HepG2 (cell line): ENCODE measurements around the gene PHKA2. TPM values are rescaled to one million over a fixed set of nuclear protein-coding genes. Genes with fewer than 3 reads are reported as not detected.
A peak's percentile ranks its signal among the peaks of the same experiment; 100 is the strongest.

Experiments
- ATAC-seq: fragments of 200-7000 bp; cut with Tn5 transposase; 3 replicates; pipeline ENCODE4 v1.9.1; 2020; ENCODE audit warnings: mild to moderate bottlenecking, moderate library complexity
- BruUV-seq: library from RNA; stranded (reverse); fragments of 400-500 nt; replicated peaks from 2 replicates; lab custom pipeline; 2021; lab: Mats Ljungman, UMichigan
- CTCF ChIA-PET: fragments of 300-600 bp; formaldehyde crosslinking; extraction: SDS; loops from one replicate; lab custom pipeline; 2021; ENCODE audit warnings: low total read pairs, inconsistent platforms, low intra/inter-chr PET ratio; lab: Yijun Ruan, JAX
- POLR2A ChIA-PET: fragments of 350-600 bp; sonication (Branson Sonifier 250); formaldehyde crosslinking; loops from one replicate; lab custom pipeline; 2020; ENCODE audit warnings: antibody characterized with exemption, inconsistent platforms; lab: Yijun Ruan, JAX
- DNase-seq: peaks from one replicate; pipeline ENCODE4 v3.0.0-alpha.2; 2015; ENCODE audit warnings: low spot score
- FAIRE-seq: peaks from 3 replicates; lab custom pipeline; 2011; peaks lifted over from hg19 to GRCh38; lab: Jason Lieb, UNC
- H2AFZ ChIP-seq: one replicate; pipeline ENCODE4 v1.6.1; 2011; ENCODE audit warnings: low read length, inconsistent platforms
- H3K27ac ChIP-seq: fragments of 300-600 bp; 3 replicates; pipeline ENCODE4 v1.8.0; 2011; ENCODE audit warnings: mixed run types, mild to moderate bottlenecking, mixed read lengths, low read length, inconsistent platforms; ENCODE audit not compliant: insufficient read depth; ENCODE audit errors: extremely low read length
- H3K27me3 ChIP-seq, 2 experiments: fragments of 200-600 bp in 1 of 2; 2 replicates in 1 of 2; 3 replicates in 1 of 2; pipeline versions ENCODE4 v1.6.0 to v1.8.0; 2011; ENCODE audit warnings: low read length in 2 of 2, mild to moderate bottlenecking in 2 of 2, moderate library complexity in 2 of 2, inconsistent platforms in 1 of 2; ENCODE audit not compliant: insufficient read depth in 2 of 2, control insufficient read depth in 1 of 2
- H3K36me3 ChIP-seq, 2 experiments: fragments of 200-600 bp in 1 of 2; replicated peaks in 1 of 2; 2 replicates in 1 of 2; 3 replicates in 1 of 2; pipeline versions ENCODE4 v1.5.1 to v1.8.0; 2011; ENCODE audit warnings: low read length in 2 of 2, inconsistent platforms in 1 of 2; ENCODE audit not compliant: insufficient read depth in 2 of 2, control insufficient read depth in 1 of 2
- H3K4me1 ChIP-seq: 2 replicates; pipeline ENCODE4 v1.5.1; 2012; ENCODE audit warnings: low read length, inconsistent platforms; ENCODE audit not compliant: insufficient read depth
- H3K4me2 ChIP-seq: 2 replicates; pipeline ENCODE4 v1.6.0; 2011; ENCODE audit warnings: low read depth, low read length, inconsistent platforms
- H3K4me3 ChIP-seq, 3 experiments: fragments of 200-600 bp in 1 of 3; sonication (generic), shearing (Covaris generic) in 1 of 3; replicated peaks in 1 of 3; 2 replicates each; pipeline ENCODE4 v1.5.1; 2011 to 2016; ENCODE audit warnings: low read length in 3 of 3, inconsistent platforms in 2 of 3, low read depth in 2 of 3, mild to moderate bottlenecking in 2 of 3, control low read depth in 1 of 3, mixed read lengths in 1 of 3; ENCODE audit not compliant: insufficient read depth in 1 of 3
- H3K79me2 ChIP-seq: one replicate; pipeline ENCODE4 v1.6.1; 2011; ENCODE audit warnings: low read length, inconsistent platforms; ENCODE audit not compliant: insufficient read depth
- H3K9ac ChIP-seq: 2 replicates; pipeline ENCODE4 v1.6.0; 2011; ENCODE audit warnings: mild to moderate bottlenecking, low read depth, low read length, inconsistent platforms; ENCODE audit not compliant: insufficient read depth
- H3K9me3 ChIP-seq: 2 replicates; pipeline ENCODE4 v1.5.1; 2012; ENCODE audit warnings: mild to moderate bottlenecking, low read length
- H4K20me1 ChIP-seq: 2 replicates; pipeline ENCODE4 v1.6.0; 2011; ENCODE audit warnings: inconsistent platforms, mild to moderate bottlenecking, low read length, moderate library complexity; ENCODE audit not compliant: insufficient read depth
- AGO1 ChIP-seq: fragments of 200-400 bp; formaldehyde crosslinking; IDR thresholded peaks from 2 replicates; pipeline ENCODE4 v1.6.1; 2017; ENCODE audit warnings: mild to moderate bottlenecking, low read depth, low read length, moderate library complexity; ENCODE audit not compliant: poor library complexity, severe bottlenecking
- BORCS8-MEF2B ChIP-seq: sonication (generic); formaldehyde crosslinking; IDR thresholded peaks from 2 replicates; pipeline ENCODE4 v1.8.0; 2022; ENCODE audit warnings: mild to moderate bottlenecking, missing genetic modification reagents
- HNF4A ChIP-seq: sonication (generic); formaldehyde crosslinking; IDR thresholded peaks from 2 replicates; pipeline ENCODE4 v1.4.0; 2020; ENCODE audit warnings: missing genetic modification reagents
- NR2C2 ChIP-seq: sonication (generic); formaldehyde crosslinking; IDR thresholded peaks from 2 replicates; pipeline ENCODE4 v1.4.0; 2020; ENCODE audit warnings: missing genetic modification reagents, mild to moderate bottlenecking, moderate library complexity, borderline replicate concordance
- RAD21 ChIP-seq: fragments of 450-650 bp; formaldehyde crosslinking; IDR thresholded peaks from 2 replicates; pipeline ENCODE4 v1.5.0; 2020; ENCODE audit warnings: mild to moderate bottlenecking
- SRY ChIP-seq: sonication (generic); formaldehyde crosslinking; IDR thresholded peaks from 2 replicates; pipeline ENCODE4 v1.8.0; 2022; ENCODE audit warnings: mild to moderate bottlenecking, missing genetic modification reagents
- TMF1 ChIP-seq: sonication (generic); formaldehyde crosslinking; IDR thresholded peaks from 2 replicates; pipeline ENCODE4 v1.8.1; 2022; ENCODE audit warnings: low read depth, missing genetic modification reagents
- ZFP91 ChIP-seq: sonication (generic); formaldehyde crosslinking; IDR thresholded peaks from 2 replicates; pipeline ENCODE4 v1.9.0; 2022; ENCODE audit warnings: missing genetic modification reagents, mild to moderate bottlenecking, borderline replicate concordance
- ZNF160 ChIP-seq: sonication (generic); formaldehyde crosslinking; IDR thresholded peaks from 2 replicates; pipeline ENCODE4 v1.8.0; 2022; ENCODE audit warnings: mild to moderate bottlenecking, inconsistent platforms, missing genetic modification reagents
- WGBS: methylation state at CpG from one replicate; pipeline ENCODE4 v1.1.6; 2017; ENCODE audit warnings: low lambda C conversion rate; 5-methylcytosine and 5-hydroxymethylcytosine counted together
- in situ Hi-C: cut with HindIII; loops from 2 replicates; pipeline ENCODE4 v1.10.0; 2017; ENCODE audit warnings: low pct_unique_long_range_greater_than_20kb; ENCODE audit not compliant: extremely low pct_ligation_motif_present
- intact Hi-C: fragments of 100-400 bp; cut with micrococcal nuclease; formaldehyde crosslinking; loops from one replicate; pipeline ENCODE4 v1.10.0; 2022; ENCODE audit not compliant: unreplicated experiment
- polyA plus RNA-seq, 8 experiments: library from polyadenylated mRNA; depleted of rRNA in 3 of 8; stranded (reverse) in 7 of 8; unstranded in 1 of 8; fragments of >200 nt; fragmentation: Illumina TruSeq in 4 of 8; extraction: Trizol in 4 of 8; gene quantifications; 2 replicates each; pipeline versions ENCODE4 v1.2.1 to v1.2.3, GENCODE V29; 2011 to 2016; ENCODE audit warnings: low read depth in 4 of 8, missing spikeins in 1 of 8, mixed read lengths in 1 of 8; ENCODE audit not compliant: insufficient read depth in 1 of 8
- total RNA-seq, 5 experiments: library from RNA; depleted of rRNA; stranded (reverse); fragments of >200 nt; fragmentation: Illumina TruSeq; extraction: Trizol; gene quantifications; 2 replicates each; pipeline ENCODE4 v1.2.3, GENCODE V29; 2016; ENCODE audit warnings: low read depth in 1 of 5
- TF ChIP-seq, protein P1 (sequence below): sonication (generic); formaldehyde crosslinking; IDR thresholded peaks from 2 replicates; pipeline ENCODE4 v1.4.0; 2020; ENCODE audit warnings: low read depth, missing genetic modification reagents
- TF ChIP-seq, protein P2 (sequence below): sonication (generic); formaldehyde crosslinking; IDR thresholded peaks from 2 replicates; pipeline ENCODE4 v1.4.0; 2020; ENCODE audit warnings: missing genetic modification reagents

The PHKA2 gene
- total and polyA plus RNA-seq, 2 of the 13 experiments (the other 11 are each of a cell fraction or from before 2014, with no cell fraction given), result 20.5 to 273 TPM

DNA sequence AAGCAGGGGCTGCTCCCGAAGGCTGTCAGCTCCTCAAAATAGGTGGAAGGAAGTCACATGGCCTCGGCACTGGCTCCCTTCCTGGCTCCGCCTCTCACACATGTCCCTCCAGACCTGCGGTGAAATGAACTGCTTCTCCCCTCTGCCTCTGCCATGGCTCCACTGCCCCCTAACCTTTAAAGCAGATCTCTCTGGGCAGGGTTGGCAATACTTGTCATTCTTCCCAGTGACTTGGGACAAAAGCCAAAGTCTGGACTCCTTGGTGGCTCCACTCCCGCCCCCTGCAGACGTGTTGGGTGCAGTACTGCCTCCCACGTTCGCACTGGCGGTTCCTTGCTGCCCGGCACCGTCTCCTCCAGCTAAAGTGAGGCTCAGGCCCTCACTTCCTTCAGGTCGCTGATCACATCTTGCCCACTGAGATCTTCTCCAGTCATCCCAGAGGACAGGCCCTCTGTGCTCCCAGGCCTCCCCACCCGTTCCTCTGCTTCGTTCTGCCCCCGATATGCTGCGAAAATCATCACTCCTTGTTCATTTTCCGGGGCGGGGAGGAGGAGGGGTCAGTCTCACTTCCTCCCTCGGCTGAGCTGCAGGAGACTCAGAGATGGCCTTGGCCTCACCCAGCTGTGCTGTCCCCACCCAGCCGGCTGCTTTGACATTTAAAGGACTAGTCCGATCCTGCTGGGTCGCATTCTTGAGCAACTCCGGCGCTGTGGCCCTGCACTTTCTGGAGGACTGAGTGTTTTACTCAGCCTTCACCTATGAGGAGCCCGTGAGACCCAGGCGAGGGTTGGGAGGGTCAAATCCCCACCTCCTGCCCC, 97.4 kb downstream of the PHKA2 start:
- WGBS, result 4% methylated on average over 13 of the region's 26 CpGs
- in situ Hi-C loops (loop anchor here (10.0 to 25.0 kb wide), 2 partner anchors 274 to 492 kb away; no protein-coding TSS in a partner anchor), intact Hi-C loops (loop anchor here (5.0 kb wide), 2 partner anchors 209 to 494 kb away; no protein-coding TSS in a partner anchor)
- H4K20me1 ChIP-seq, result no peaks in the 10 kb centered on the region
- ChIA-PET CTCF (no interaction called here), POLR2A (no interaction called here)
- peak; percentile 52 for ATAC-seq
- H3K9me3 ChIP-seq, result no peaks in the 10 kb centered on the region
- H3K4me2 ChIP-seq, result peak overlapping the region; percentile 81
- no peaks in the 10 kb centered on the region for H3K79me2 ChIP-seq
- peaks cover 39% of the 10 kb centered on the region for H3K4me1 ChIP-seq
- H3K36me3 ChIP-seq, result no peaks in the 10 kb centered on the region
- FAIRE-seq, result no peak
- H3K4me3 ChIP-seq, result peak overlapping the region in 2 of 3 experiments; percentile 39 to 59; a peak in 4 of 6 replicates
- peak overlapping the region; percentile 15; the same call in 1 of the 2 replicates for H3K9ac ChIP-seq
- no peaks in the 10 kb centered on the region for H3K27me3 ChIP-seq
- no TSS peak for BruUV-seq
- peak; percentile 22 for DNase-seq
- no peak overlapping the region for H3K27ac ChIP-seq
- no peak overlapping the region for H2AFZ ChIP-seq
- TF ChIP-seq BORCS8-MEF2B (CRISPR knock-in tag) (0 out of 2 replicates have a peak, but pooled peaks have one; percentile 22), RAD21 (0 out of 2 replicates have a peak, but pooled peaks have one; percentile 8), HNF4A (CRISPR knock-in tag) (no peak), TMF1 (CRISPR knock-in tag) (no peak), ZNF160 (CRISPR knock-in tag) (0 out of 2 replicates have a peak, but pooled peaks have one; percentile 24), SRY (CRISPR knock-in tag) (peak; percentile 67; the same call in 1 of the 2 replicates), NR2C2 (CRISPR knock-in tag) (0 out of 2 replicates have a peak, but pooled peaks have one; percentile 38), ZFP91 (CRISPR knock-in tag) (peak; percentile 46), AGO1 (peak; percentile 61)
- TF ChIP-seq, protein P1, sequence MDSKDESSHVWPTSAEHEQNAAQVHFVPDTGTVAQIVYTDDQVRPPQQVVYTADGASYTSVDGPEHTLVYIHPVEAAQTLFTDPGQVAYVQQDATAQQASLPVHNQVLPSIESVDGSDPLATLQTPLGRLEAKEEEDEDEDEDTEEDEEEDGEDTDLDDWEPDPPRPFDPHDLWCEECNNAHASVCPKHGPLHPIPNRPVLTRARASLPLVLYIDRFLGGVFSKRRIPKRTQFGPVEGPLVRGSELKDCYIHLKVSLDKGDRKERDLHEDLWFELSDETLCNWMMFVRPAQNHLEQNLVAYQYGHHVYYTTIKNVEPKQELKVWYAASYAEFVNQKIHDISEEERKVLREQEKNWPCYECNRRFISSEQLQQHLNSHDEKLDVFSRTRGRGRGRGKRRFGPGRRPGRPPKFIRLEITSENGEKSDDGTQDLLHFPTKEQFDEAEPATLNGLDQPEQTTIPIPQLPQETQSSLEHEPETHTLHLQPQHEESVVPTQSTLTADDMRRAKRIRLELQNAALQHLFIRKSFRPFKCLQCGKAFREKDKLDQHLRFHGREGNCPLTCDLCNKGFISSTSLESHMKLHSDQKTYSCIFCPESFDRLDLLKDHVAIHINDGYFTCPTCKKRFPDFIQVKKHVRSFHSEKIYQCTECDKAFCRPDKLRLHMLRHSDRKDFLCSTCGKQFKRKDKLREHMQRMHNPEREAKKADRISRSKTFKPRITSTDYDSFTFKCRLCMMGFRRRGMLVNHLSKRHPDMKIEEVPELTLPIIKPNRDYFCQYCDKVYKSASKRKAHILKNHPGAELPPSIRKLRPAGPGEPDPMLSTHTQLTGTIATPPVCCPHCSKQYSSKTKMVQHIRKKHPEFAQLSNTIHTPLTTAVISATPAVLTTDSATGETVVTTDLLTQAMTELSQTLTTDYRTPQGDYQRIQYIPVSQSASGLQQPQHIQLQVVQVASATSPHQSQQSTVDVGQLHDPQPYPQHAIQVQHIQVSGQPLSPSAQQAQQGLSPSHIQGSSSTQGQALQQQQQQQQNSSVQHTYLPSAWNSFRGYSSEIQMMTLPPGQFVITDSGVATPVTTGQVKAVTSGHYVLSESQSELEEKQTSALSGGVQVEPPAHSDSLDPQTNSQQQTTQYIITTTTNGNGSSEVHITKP (CRISPR knock-in tag), result no peak
- TF ChIP-seq, protein P2, sequence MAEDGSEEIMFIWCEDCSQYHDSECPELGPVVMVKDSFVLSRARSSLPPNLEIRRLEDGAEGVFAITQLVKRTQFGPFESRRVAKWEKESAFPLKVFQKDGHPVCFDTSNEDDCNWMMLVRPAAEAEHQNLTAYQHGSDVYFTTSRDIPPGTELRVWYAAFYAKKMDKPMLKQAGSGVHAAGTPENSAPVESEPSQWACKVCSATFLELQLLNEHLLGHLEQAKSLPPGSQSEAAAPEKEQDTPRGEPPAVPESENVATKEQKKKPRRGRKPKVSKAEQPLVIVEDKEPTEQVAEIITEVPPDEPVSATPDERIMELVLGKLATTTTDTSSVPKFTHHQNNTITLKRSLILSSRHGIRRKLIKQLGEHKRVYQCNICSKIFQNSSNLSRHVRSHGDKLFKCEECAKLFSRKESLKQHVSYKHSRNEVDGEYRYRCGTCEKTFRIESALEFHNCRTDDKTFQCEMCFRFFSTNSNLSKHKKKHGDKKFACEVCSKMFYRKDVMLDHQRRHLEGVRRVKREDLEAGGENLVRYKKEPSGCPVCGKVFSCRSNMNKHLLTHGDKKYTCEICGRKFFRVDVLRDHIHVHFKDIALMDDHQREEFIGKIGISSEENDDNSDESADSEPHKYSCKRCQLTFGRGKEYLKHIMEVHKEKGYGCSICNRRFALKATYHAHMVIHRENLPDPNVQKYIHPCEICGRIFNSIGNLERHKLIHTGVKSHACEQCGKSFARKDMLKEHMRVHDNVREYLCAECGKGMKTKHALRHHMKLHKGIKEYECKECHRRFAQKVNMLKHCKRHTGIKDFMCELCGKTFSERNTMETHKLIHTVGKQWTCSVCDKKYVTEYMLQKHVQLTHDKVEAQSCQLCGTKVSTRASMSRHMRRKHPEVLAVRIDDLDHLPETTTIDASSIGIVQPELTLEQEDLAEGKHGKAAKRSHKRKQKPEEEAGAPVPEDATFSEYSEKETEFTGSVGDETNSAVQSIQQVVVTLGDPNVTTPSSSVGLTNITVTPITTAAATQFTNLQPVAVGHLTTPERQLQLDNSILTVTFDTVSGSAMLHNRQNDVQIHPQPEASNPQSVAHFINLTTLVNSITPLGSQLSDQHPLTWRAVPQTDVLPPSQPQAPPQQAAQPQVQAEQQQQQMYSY (CRISPR knock-in tag), result no peak
